GM21825 (cell line): Measurements from ENCODE around the gene TRPM1.
"Not testable (repeated sequence)": the region's sequence is repeated elsewhere in the genome, so short reads cannot be mapped to it uniquely, and the experiment has no call there.

ENCODE experiments used
- ATAC-seq: cut with Tn5 transposase; IDR thresholded peaks from one replicate; pipeline ENCODE4 v1.9.1; 2021; ENCODE audit warnings: mild to moderate bottlenecking, moderate library complexity; ENCODE audit not compliant: unreplicated experiment

TRPM1 gene

GRCh38 chr15:31127596-31128261 lies 26.2 kb upstream of the TRPM1 start:
- no peak for ATAC-seq

GRCh38 chr15:31125061-31125460 lies 23.5 kb upstream of the TRPM1 start:
- no peak for ATAC-seq

- no peak for ATAC-seq
Measured at GRCh38 chr15:31116423-31117030, 15.0 kb upstream of the TRPM1 start.

DNA sequence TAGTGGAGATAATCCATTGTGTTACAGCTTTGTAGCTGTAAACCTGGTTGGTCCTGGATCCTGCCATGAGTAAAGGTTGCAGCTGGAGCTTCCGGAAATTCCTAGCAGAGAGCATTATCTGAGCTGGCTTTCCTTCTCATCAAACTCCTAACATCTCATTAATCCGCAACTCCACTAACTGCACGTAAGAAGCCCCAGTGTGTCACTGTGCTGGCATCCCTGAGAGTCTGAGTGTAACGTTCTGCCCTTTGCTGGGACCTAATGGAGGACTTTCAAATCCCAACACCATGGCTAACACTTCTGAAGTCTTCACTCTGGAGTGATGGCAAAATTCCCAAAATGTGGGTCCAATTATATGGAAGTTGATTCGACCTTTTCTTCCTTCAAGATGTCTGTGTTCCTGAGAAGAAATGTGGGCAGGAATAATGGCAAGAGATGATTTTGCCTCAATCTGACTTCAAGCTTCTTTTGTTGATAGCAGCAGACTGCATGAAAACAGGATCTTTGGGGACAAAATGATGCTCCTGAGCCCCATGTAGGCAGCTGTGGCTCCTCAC lies 9.6 kb upstream of the TRPM1 start:
- no peak for ATAC-seq

DNA sequence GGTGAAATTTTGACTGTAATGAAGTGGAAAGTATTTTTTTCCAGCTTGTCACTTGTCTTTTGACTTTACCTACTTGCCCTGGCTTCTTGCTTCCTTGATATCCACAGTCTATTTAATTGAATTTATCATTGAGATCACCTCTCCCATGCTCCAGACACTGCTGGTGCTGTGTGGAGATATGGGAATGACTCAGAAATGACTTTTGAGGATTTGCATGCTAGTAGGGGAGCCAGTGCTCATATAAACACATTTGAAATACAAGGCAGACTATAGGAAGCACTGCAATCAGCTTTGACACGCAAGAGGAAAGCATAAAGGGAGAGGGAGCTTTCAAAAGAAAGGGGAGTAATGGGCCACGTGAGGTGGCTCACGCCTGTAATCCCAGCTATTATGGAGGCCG lies 7.3 kb upstream of the TRPM1 start:
- ATAC-seq = no peak

GRCh38 chr15:31106495-31107300 lies 5.2 kb upstream of the TRPM1 start:
- ATAC-seq = no peak

DNA sequence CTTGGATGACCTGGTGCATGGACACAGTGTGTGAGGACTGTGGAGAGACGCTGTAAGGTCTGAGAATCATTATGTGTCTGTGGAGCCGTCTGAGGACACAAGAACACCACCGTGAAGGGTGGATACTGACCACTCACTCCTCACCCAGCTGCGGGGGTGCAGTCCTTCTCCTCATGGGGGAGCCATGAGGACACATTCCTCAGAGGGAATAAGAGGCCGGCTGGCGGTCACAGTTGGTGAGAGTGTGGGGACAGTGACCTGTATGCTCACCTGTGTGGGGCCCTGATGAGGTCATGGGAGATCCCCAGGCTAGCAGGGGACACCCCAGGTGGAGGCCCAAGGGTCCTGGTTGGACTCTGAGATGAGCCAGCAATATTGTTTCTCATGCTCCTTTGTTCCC lies 2.5 kb upstream of the TRPM1 start:
- ATAC-seq = no peak

DNA sequence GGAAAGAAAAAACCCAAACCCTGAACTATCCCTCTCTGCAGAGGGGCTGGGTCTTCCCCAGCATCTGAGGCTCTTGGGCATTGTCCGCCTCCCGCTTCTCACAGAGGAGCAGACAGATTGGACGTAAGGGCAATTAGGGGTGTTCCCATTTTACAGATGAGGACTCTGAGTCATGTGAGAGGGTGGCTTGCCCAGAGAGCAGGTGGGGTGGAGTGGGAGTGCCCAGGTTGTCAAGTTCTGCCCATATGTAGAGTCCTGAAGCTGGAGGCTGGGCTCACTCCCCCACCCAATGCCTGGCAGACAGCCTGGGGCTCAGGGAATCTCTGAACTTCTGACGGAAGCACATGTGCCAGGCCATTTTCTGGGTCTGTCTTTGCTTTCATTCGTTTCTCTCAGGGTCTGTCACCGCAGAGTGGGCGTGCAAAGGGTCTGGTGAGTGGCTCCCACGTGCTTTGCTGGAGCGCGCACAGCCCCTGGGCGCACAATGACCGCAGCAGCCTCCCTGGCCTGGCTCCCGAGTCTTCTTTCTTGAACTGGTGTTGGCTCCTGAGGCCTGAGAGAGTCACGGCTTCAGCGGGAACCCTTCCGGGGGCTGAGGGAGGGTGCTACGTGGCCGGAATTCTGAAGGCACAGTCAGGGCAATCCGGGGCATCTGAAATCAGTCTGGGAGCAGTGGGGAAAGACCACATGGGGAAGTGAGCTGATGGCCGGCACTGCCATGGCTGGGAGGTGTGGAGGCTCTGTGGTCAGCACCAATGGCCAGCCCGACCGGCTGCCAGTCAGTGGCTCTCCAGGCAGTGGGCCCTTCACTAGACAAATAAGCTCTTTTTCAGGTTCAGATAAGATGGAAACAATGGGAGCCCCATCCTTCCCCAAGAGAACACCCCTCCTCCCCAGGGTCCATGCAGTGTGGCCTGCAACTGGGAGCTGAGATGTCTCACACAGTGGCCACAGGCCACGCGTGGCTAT lies 1.1 kb upstream of the TRPM1 start:
- no peak for ATAC-seq

GRCh38 chr15:31102039-31102321 lies 455 bp upstream of the TRPM1 start:
- ATAC-seq = no peak

DNA sequence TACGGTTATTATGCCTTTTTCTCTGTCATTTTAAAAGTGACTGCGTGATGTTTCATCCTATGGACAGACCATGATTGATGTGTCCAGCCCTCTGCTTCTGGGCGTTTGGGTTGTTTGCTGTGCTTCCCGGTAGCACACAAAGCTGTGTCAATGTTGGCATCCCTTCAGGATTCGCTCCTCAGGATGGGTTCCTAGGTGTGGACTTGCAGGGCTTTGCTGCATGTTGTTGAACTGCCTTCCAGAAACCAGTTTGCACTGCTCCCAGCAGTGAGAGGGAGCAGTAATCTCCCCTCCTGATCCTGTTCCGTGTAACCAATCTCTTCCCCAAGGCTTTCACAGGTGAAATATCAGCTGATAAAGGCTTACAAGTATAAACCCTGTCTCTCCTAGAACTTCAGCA lies 787 bp downstream of the TRPM1 start:
- no peak for ATAC-seq

DNA sequence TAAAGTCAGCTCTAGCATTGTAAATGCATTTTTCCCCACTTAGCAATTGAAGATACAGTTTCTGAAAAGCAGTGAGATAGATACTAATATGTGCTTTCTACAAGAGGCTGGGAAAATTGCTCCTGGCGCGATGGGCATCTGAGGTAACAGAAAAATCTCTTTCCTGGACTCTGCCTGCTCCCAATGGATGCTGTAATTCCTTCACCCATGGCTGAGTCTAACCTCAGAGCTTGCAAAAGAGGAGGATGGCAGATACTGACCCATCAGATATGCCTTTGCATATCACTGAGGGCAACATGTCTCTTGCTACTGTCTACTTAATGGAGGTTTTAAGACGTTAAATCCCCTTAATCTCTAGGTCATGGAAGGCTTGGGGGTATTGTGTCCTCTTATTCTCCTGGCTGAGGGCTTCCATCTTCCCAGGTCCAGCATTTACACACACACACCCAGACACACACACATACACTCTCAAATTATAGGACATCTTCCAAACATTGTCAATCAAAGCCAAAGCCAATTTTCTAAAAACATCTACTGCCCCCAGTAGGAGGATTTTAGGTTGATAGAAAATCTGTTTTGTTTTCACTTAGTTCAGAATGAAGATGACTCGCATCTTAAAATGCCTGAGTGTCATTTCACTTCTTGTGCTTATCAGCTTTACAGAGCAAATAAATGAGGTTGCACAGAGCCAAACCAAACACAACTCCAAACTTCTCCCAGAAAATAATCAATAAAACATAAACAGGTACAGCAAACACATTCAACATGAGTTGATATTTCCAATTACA lies 2.4 kb downstream of the TRPM1 start:
- ATAC-seq = no peak

DNA sequence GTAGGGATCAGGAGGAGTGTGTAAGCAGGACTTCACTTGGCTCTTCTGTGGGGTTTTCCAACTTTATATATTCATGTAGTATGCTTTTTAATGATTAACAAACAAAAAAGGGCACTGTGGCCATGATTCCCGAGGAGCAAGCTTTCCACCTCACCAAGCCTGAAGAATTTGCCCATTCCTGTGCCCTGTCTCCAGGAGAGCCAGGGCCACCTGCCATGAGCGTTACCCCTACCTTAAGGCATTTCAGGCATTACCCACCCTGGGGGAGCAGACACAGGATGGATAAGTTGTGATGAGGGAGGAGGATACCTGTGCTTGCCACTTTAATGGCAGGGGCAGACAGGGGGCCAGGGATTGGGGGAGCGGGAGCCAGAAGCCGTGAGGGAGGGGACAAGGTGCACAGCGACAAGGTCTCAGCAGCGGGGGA lies 3.0 kb downstream of the TRPM1 start:
- no peak for ATAC-seq

- no peak for ATAC-seq
Measured at GRCh38 chr15:31096563-31096962, 5.0 kb downstream of the TRPM1 start.

GRCh38 chr15:31091481-31091880 lies 10.0 kb downstream of the TRPM1 start:
- ATAC-seq = no peak

- no peak for ATAC-seq
Measured at GRCh38 chr15:31090766-31091165, 10.8 kb downstream of the TRPM1 start.

DNA sequence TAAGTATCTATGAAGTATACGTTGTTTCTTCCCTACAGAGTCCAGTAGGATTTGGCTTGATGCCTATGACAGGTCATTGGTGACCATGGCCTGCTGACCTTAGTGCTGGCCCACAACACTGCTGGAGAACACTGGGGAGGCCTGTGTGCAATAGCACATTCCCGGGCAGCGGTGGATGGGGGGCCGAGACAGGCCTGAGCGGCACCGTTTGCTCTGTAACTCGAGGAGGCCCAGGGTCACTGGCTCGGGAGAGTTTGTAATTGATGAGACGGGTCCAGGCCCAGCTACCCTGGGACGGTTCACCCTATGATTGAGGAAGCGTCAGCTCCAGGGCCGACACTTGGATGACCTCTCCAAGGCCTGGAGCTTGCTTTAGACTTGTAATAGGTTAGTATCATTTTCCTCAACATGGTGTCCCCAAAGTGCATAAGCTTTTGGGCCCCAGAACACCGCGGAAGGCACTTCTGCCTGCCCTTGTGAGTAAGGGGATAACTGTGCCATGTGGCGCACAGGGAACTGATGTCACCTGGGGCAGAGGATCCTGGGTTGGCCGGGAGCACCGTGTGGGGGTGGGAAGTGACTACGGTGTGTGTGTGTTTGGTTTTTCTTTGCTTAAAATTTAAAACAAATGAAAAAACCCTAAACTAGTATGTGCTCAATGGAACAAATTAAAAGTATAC lies 12.0 kb downstream of the TRPM1 start:
- no peak for ATAC-seq

DNA sequence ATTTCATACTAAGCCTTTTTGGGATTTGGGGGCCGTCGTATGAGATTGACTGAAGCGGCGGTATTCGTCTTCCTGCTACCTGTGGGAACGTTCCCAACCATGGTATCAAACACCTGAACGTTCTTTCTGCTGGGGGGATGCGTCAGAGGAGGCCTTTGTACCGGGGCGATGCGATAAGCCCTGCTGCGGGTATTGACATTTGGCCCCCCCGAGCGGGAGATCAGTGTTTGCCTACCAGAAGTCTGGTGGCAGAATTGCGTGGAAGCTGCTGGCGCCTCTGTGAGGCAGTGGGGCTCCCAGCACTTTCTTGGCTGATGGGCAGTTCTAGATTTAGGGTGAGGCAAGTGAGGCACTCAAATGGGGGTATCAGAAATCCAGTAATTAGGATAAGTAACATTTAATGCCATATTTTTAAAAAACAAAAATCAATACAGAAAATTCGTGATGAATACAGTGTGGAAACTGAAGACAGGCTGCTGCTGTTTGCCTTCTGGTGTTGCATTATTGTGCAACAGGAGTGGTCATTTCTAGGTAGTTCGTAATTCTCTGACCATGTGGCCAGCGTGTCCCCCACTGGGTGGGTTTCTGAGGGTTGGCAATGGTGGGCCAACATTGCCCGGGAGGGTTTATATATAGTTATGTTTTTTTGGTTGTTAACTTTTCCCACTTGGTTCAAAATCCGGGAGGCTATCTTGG lies 12.7 kb downstream of the TRPM1 start:
- no peak for ATAC-seq

GRCh38 chr15:31088041-31088440 lies 13.5 kb downstream of the TRPM1 start:
- ATAC-seq = not testable (repeated sequence)

GRCh38 chr15:31086344-31086743 lies 15.2 kb downstream of the TRPM1 start:
- ATAC-seq = no peak
